NCI-H2107 treated with DMSO at 0.1 percent for 48 hours (cell line): ENCODE data around the gene MRGPRE.
"Not testable (repeated sequence)": the region's sequence is repeated elsewhere in the genome, so short reads cannot be mapped to it uniquely, and the experiment has no call there.

Experiments
- DNase-seq: peaks from one replicate; lab custom pipeline; 2025; ENCODE audit not compliant: unreplicated experiment; lab: John Stamatoyannopoulos, UW

MRGPRE gene

GRCh38 chr11:3231851-3232744, at the start of gene MRGPRE:
Gene MRGPRE (minus strand): TSS chr11:3232417. CDS start chr11:3228799, 3,618 bp downstream.
- DNase-seq: peak; percentile 35

GRCh38 chr11:3281146-3281545, 48.9 kb upstream of the MRGPRE start:
- DNase-seq: not testable (repeated sequence)

GRCh38 chr11:3280662-3281061, 48.4 kb upstream of the MRGPRE start:
- DNase-seq: not testable (repeated sequence)

GRCh38 chr11:3278922-3279321, 46.7 kb upstream of the MRGPRE start:
- not testable (repeated sequence) for DNase-seq

- DNase-seq: not testable (repeated sequence)
These were observed 41.4 kb upstream of the MRGPRE start for GRCh38 chr11:3273629-3274028.

GRCh38 chr11:3262548-3262947, 30.3 kb upstream of the MRGPRE start:
- not testable (repeated sequence) for DNase-seq

- DNase-seq: not testable (repeated sequence)
These were observed 29.6 kb upstream of the MRGPRE start for GRCh38 chr11:3261831-3262230.

- DNase-seq: not testable (repeated sequence)
These were observed 25.3 kb upstream of the MRGPRE start for GRCh38 chr11:3257509-3257908.

GRCh38 chr11:3255241-3255640, 23.0 kb upstream of the MRGPRE start:
- DNase-seq: not testable (repeated sequence)

- DNase-seq: not testable (repeated sequence)
These were observed 22.6 kb upstream of the MRGPRE start for GRCh38 chr11:3254773-3255172.

- no peak for DNase-seq
These were observed 12.9 kb upstream of the MRGPRE start for GRCh38 chr11:3245071-3245470.

GRCh38 chr11:3243880-3244279, 11.7 kb upstream of the MRGPRE start:
- no peak for DNase-seq

GRCh38 chr11:3237119-3237518, 4.9 kb upstream of the MRGPRE start:
- no peak for DNase-seq

- no peak for DNase-seq
These were observed 2.6 kb upstream of the MRGPRE start for GRCh38 chr11:3234846-3235245.

GRCh38 chr11:3232956-3233355, 739 bp upstream of the MRGPRE start:
- DNase-seq: no peak

- no peak for DNase-seq
These were observed 717 bp downstream of the MRGPRE start for GRCh38 chr11:3231550-3231850.

GRCh38 chr11:3230636-3231549, 1.3 kb downstream of the MRGPRE start:
- DNase-seq: no peak

GRCh38 chr11:3229673-3230630, 2.3 kb downstream of the MRGPRE start:
- no peak for DNase-seq

- DNase-seq: no peak
These were observed 3.8 kb downstream of the MRGPRE start for GRCh38 chr11:3228445-3228829.

- DNase-seq: no peak
These were observed 4.4 kb downstream of the MRGPRE start for GRCh38 chr11:3227568-3228444.
